Measurements from ENCODE around the gene ADAMTSL5.

Gene ADAMTSL5

GRCh38 chr19:1475751-1476437, 36.9 kb downstream of the ADAMTSL5 start:
- Histone ChIP-seq H3K36me3 (ENCODE audit: low read length) (no peaks in the 10 kb centered on the region), H4K20me1 (ENCODE audit: low read depth, low read length) (peaks cover 3% of the 10 kb centered on the region; the same call in 1 of the 2 replicates), H3K9me3 (ENCODE audit: insufficient read depth, low read length) (no peaks in the 10 kb centered on the region), H3K4me3 (ENCODE audit: insufficient read depth, low read length, poor library complexity, severe bottlenecking) (no peak overlapping the region), H3K9ac (ENCODE audit: low read length) (no peak overlapping the region), H3K4me2 (ENCODE audit: low read depth, low read length, poor library complexity, severe bottlenecking) (no peak overlapping the region), H3K27ac (ENCODE audit: low read depth, low read length) (no peak overlapping the region), H3K9me2 (replicated peaks; ENCODE audit: insufficient read depth, low read length) (no peaks in the 10 kb centered on the region), H3F3A (ENCODE audit: insufficient read depth) (peaks cover 7% of the 10 kb centered on the region; the same call in 1 of the 2 replicates), H2AFZ (ENCODE audit: low read depth, low read length, severe bottlenecking) (no peak overlapping the region), H3K27me3 (ENCODE audit: low read length) (no peaks in the 10 kb centered on the region), H3K79me2 (ENCODE audit: insufficient read depth, low read length) (peaks cover 20% of the 10 kb centered on the region)
- TF ChIP-seq CTCF (IDR thresholded peaks at IDR 0.05; ENCODE audit: insufficient read depth, low read length, poor library complexity, severe bottlenecking) = no peak
- TF ChIP-seq EZH2phosphoT487 (conservative IDR thresholded peaks at IDR 0.05; ENCODE audit: low read length) = no peak

GRCh38 chr19:1474765-1475351, 38.0 kb downstream of the ADAMTSL5 start:
- no peak overlapping the region for H3K9ac ChIP-seq (ENCODE audit: low read length)
- no peaks in the 10 kb centered on the region for H3K27me3 ChIP-seq (ENCODE audit: low read length)
- no peak overlapping the region for H3K27ac ChIP-seq (ENCODE audit: low read depth, low read length)
- TF ChIP-seq EZH2phosphoT487 (conservative IDR thresholded peaks at IDR 0.05; ENCODE audit: low read length) (no peak), CTCF (IDR thresholded peaks at IDR 0.05; ENCODE audit: insufficient read depth, low read length, poor library complexity, severe bottlenecking) (no peak)
- no peaks in the 10 kb centered on the region for H3K36me3 ChIP-seq (ENCODE audit: low read length)
- no peak overlapping the region for H3K4me3 ChIP-seq (ENCODE audit: insufficient read depth, low read length, poor library complexity, severe bottlenecking)
- no peak overlapping the region for H2AFZ ChIP-seq (ENCODE audit: low read depth, low read length, severe bottlenecking)
- no peaks in the 10 kb centered on the region for H3F3A ChIP-seq (ENCODE audit: insufficient read depth)
- peaks cover 20% of the 10 kb centered on the region for H3K79me2 ChIP-seq (ENCODE audit: insufficient read depth, low read length)
- H4K20me1 ChIP-seq (ENCODE audit: low read depth, low read length) = peaks cover 3% of the 10 kb centered on the region; the same call in 1 of the 2 replicates
- no peak overlapping the region for H3K4me2 ChIP-seq (ENCODE audit: low read depth, low read length, poor library complexity, severe bottlenecking)
- H3K9me3 ChIP-seq (ENCODE audit: insufficient read depth, low read length) = no peaks in the 10 kb centered on the region
- no peaks in the 10 kb centered on the region for H3K9me2 ChIP-seq (replicated peaks; ENCODE audit: insufficient read depth, low read length)

- H3K4me3 ChIP-seq (ENCODE audit: insufficient read depth, low read length, poor library complexity, severe bottlenecking) = no peak overlapping the region
- no peak overlapping the region for H3K9ac ChIP-seq (ENCODE audit: low read length)
- no peak overlapping the region for H2AFZ ChIP-seq (ENCODE audit: low read depth, low read length, severe bottlenecking)
- no peaks in the 10 kb centered on the region for H3F3A ChIP-seq (ENCODE audit: insufficient read depth)
- no peak overlapping the region for H3K27ac ChIP-seq (ENCODE audit: low read depth, low read length)
- no peak overlapping the region for H3K4me2 ChIP-seq (ENCODE audit: low read depth, low read length, poor library complexity, severe bottlenecking)
- H3K27me3 ChIP-seq (ENCODE audit: low read length) = no peaks in the 10 kb centered on the region
- peaks cover 20% of the 10 kb centered on the region for H3K79me2 ChIP-seq (ENCODE audit: insufficient read depth, low read length)
- H3K9me2 ChIP-seq (replicated peaks; ENCODE audit: insufficient read depth, low read length) = no peaks in the 10 kb centered on the region
- H3K9me3 ChIP-seq (ENCODE audit: insufficient read depth, low read length) = no peaks in the 10 kb centered on the region
- no peak for TF ChIP-seq CTCF (IDR thresholded peaks at IDR 0.05; ENCODE audit: insufficient read depth, low read length, poor library complexity, severe bottlenecking)
- TF ChIP-seq EZH2phosphoT487 (conservative IDR thresholded peaks at IDR 0.05; ENCODE audit: low read length) = no peak
- H4K20me1 ChIP-seq (ENCODE audit: low read depth, low read length) = peaks cover 3% of the 10 kb centered on the region; the same call in 1 of the 2 replicates
- no peaks in the 10 kb centered on the region for H3K36me3 ChIP-seq (ENCODE audit: low read length)
Measured at GRCh38 chr19:1474011-1474764, 38.6 kb downstream of the ADAMTSL5 start.

Measured in SU-DHL-6 (cell line).